ENCODE results near the gene BFSP1.

The BFSP1 gene

GRCh38 chr20:17562804-17563305 is 31.7 kb upstream of the BFSP1 start:
- Histone ChIP-seq H3K27ac (replicated peaks) (no peak overlapping the region), H3K27me3 (ENCODE audit: insufficient read depth, poor library complexity, severe bottlenecking) (no peaks in the 10 kb centered on the region), H3K4me3 (replicated peaks; ENCODE audit: insufficient read depth, low read length) (no peak overlapping the region)
- TF ChIP-seq REST (IDR thresholded peaks at IDR 0.05; ENCODE audit: insufficient replicate concordance, low read depth), result no peak
- TF ChIP-seq SPI1 (IDR thresholded peaks at IDR 0.05; ENCODE audit: borderline replicate concordance, low read depth), result no peak
- no peak for TF ChIP-seq POLR2AphosphoS5 (IDR thresholded peaks at IDR 0.05; ENCODE audit: low read depth)
- TF ChIP-seq CTCF (IDR thresholded peaks at IDR 0.05; ENCODE audit: insufficient read depth, low read length), result no peak
- TF ChIP-seq GABPA (IDR thresholded peaks at IDR 0.05; ENCODE audit: low read depth), result no peak
- DNase-seq (ENCODE audit: low read depth in 1 of 2, low spot score in 1 of 2), result no peak

GRCh38 chr20:17560344-17561074 is 29.3 kb upstream of the BFSP1 start:
- TF ChIP-seq CTCF (IDR thresholded peaks at IDR 0.05; ENCODE audit: insufficient read depth, low read length), result no peak
- no peak for TF ChIP-seq SPI1 (IDR thresholded peaks at IDR 0.05; ENCODE audit: borderline replicate concordance, low read depth)
- TF ChIP-seq REST (IDR thresholded peaks at IDR 0.05; ENCODE audit: insufficient replicate concordance, low read depth), result no peak
- no peak for TF ChIP-seq GABPA (IDR thresholded peaks at IDR 0.05; ENCODE audit: low read depth)
- no peak for TF ChIP-seq POLR2AphosphoS5 (IDR thresholded peaks at IDR 0.05; ENCODE audit: low read depth)
- Histone ChIP-seq H3K27me3 (ENCODE audit: insufficient read depth, poor library complexity, severe bottlenecking) (no peaks in the 10 kb centered on the region), H3K4me3 (replicated peaks; ENCODE audit: insufficient read depth, low read length) (no peak overlapping the region), H3K27ac (replicated peaks) (no peak overlapping the region)
- no peak for DNase-seq (ENCODE audit: low read depth in 1 of 2, low spot score in 1 of 2)

- H3K4me3 ChIP-seq (replicated peaks; ENCODE audit: insufficient read depth, low read length), result no peak overlapping the region
- no peaks in the 10 kb centered on the region for H3K27me3 ChIP-seq (ENCODE audit: insufficient read depth, poor library complexity, severe bottlenecking)
- no peak for DNase-seq (ENCODE audit: low read depth in 1 of 2, low spot score in 1 of 2)
- no peak overlapping the region for H3K27ac ChIP-seq (replicated peaks)
- no peak for TF ChIP-seq GABPA (IDR thresholded peaks at IDR 0.05; ENCODE audit: low read depth)
- no peak for TF ChIP-seq REST (IDR thresholded peaks at IDR 0.05; ENCODE audit: insufficient replicate concordance, low read depth)
- TF ChIP-seq POLR2AphosphoS5 (IDR thresholded peaks at IDR 0.05; ENCODE audit: low read depth), result no peak
- TF ChIP-seq SPI1 (IDR thresholded peaks at IDR 0.05; ENCODE audit: borderline replicate concordance, low read depth), result no peak
- TF ChIP-seq CTCF (IDR thresholded peaks at IDR 0.05; ENCODE audit: insufficient read depth, low read length), result no peak
Measured at GRCh38 chr20:17559338-17559737, 28.2 kb upstream of the BFSP1 start.

All from HL-60 (cell line).